CD14-positive monocyte (primary cell): ENCODE results near the gene WDR89. TPM values are rescaled to one million over a fixed set of nuclear protein-coding genes. Genes with fewer than 3 reads are reported as not detected.

Experiments used
- DNase-seq, 3 donors: peaks; one replicate each; pipeline ENCODE4 v3.0.0-alpha.2; 2011 to 2022
- H2AFZ ChIP-seq: 2 replicates; pipeline ENCODE4 v1.6.0; 2012; ENCODE audit warnings: mild to moderate bottlenecking, low read depth, low read length, inconsistent platforms; ENCODE audit not compliant: insufficient read depth, poor library complexity, severe bottlenecking
- H3K27ac ChIP-seq, 2 donors: 1 replicate in 1 of 2; 2 replicates in 1 of 2; pipeline ENCODE4 v1.5.1; 2012 to 2013; ENCODE audit warnings: low read length in 2 of 2, control low read depth in 1 of 2, inconsistent platforms in 1 of 2, low read depth in 1 of 2, mild to moderate bottlenecking in 1 of 2
- H3K27me3 ChIP-seq, 2 donors: one replicate each; pipeline versions ENCODE4 v1.6.0 to v1.6.1; 2011 to 2013; ENCODE audit warnings: low read length in 2 of 2; ENCODE audit not compliant: control insufficient read depth in 2 of 2, insufficient read depth in 2 of 2
- H3K36me3 ChIP-seq, 2 donors: replicated peaks in 1 of 2; 1 replicate in 1 of 2; 2 replicates in 1 of 2; pipeline versions ENCODE4 v1.5.1 to v1.6.1; 2012 to 2013; ENCODE audit warnings: low read length in 2 of 2, control low read depth in 1 of 2, inconsistent platforms in 1 of 2, mild to moderate bottlenecking in 1 of 2; ENCODE audit not compliant: insufficient read depth in 2 of 2, control insufficient read depth in 1 of 2
- H3K4me1 ChIP-seq, 2 donors: 1 replicate in 1 of 2; 2 replicates in 1 of 2; pipeline versions ENCODE4 v1.5.1 to v1.6.1; 2012 to 2013; ENCODE audit warnings: low read length in 2 of 2, control low read depth in 1 of 2, inconsistent platforms in 1 of 2, mild to moderate bottlenecking in 1 of 2, moderate library complexity in 1 of 2; ENCODE audit not compliant: insufficient read depth in 2 of 2, control insufficient read depth in 1 of 2
- H3K4me2 ChIP-seq: replicated peaks from 2 replicates; pipeline ENCODE3; 2012; ENCODE audit warnings: low read length, moderate library complexity, mild to moderate bottlenecking; ENCODE audit not compliant: poor library complexity, severe bottlenecking; ENCODE audit errors: extremely low read depth
- H3K4me3 ChIP-seq, 3 experiments: fragments of 200-600 bp in 1 of 3; sonication (generic) in 1 of 3; replicated peaks in 1 of 3; 1 replicate in 2 of 3; 2 replicates in 1 of 3; pipeline ENCODE4 v1.5.1; 2011 to 2013; ENCODE audit warnings: low read length in 3 of 3, mild to moderate bottlenecking in 3 of 3, control low read depth in 2 of 3, low read depth in 2 of 3, inconsistent platforms in 1 of 3, moderate library complexity in 1 of 3
- H3K79me2 ChIP-seq: 2 replicates; pipeline ENCODE4 v1.6.0; 2012; ENCODE audit warnings: mild to moderate bottlenecking, control low read depth, inconsistent platforms, low read length, moderate library complexity; ENCODE audit not compliant: insufficient read depth
- H3K9ac ChIP-seq: 2 replicates; pipeline ENCODE4 v1.6.0; 2017; ENCODE audit warnings: low read length, mild to moderate bottlenecking; ENCODE audit not compliant: insufficient read depth, poor library complexity, severe bottlenecking
- H3K9me3 ChIP-seq, 2 donors: replicated peaks in 1 of 2; 1 replicate in 1 of 2; 2 replicates in 1 of 2; pipeline versions ENCODE4 v1.5.1 to v1.6.1; 2012 to 2013; ENCODE audit warnings: low read length in 2 of 2, control low read depth in 1 of 2; ENCODE audit not compliant: control insufficient read depth in 1 of 2, insufficient read depth in 1 of 2
- H4K20me1 ChIP-seq: 2 replicates; pipeline ENCODE4 v1.6.0; 2012; ENCODE audit warnings: mild to moderate bottlenecking, low read length, control low read depth, moderate library complexity; ENCODE audit not compliant: insufficient read depth
- H3K27ac Mint-ChIP-seq, 7 donors: one replicate each; pipeline ENCODE4 v1.8.0; 2020; ENCODE audit warnings: mild to moderate bottlenecking in 7 of 7, mixed read lengths in 7 of 7, moderate library complexity in 6 of 7, inconsistent platforms in 2 of 7
- H3K27me3 Mint-ChIP-seq, 3 donors: one replicate each; pipeline ENCODE4 v1.8.0; 2021 to 2022; ENCODE audit warnings: low read depth in 3 of 3, mild to moderate bottlenecking in 3 of 3, mixed read lengths in 3 of 3, moderate library complexity in 3 of 3, inconsistent platforms in 1 of 3
- H3K36me3 Mint-ChIP-seq, 2 donors: one replicate each; pipeline ENCODE4 v1.8.0; 2020; ENCODE audit warnings: mixed read lengths in 2 of 2, inconsistent platforms in 1 of 2, mild to moderate bottlenecking in 1 of 2
- H3K4me1 Mint-ChIP-seq: one replicate; pipeline ENCODE4 v1.8.0; 2020; ENCODE audit warnings: mild to moderate bottlenecking, mixed read lengths
- H3K4me3 Mint-ChIP-seq, 2 donors: one replicate each; pipeline ENCODE4 v1.8.0; 2020; ENCODE audit warnings: mild to moderate bottlenecking in 2 of 2, mixed read lengths in 2 of 2, moderate library complexity in 1 of 2
- H3K9me3 Mint-ChIP-seq, 7 donors: one replicate each; pipeline ENCODE4 v1.8.0; 2020 to 2022; ENCODE audit warnings: mixed read lengths in 7 of 7, mild to moderate bottlenecking in 6 of 7, moderate library complexity in 6 of 7, inconsistent platforms in 2 of 7
- WGBS: methylation state at CpG from one replicate; pipeline ENCODE4 v1.1.5; 2013; ENCODE audit warnings: missing lambda C conversion rate; ENCODE audit not compliant: insufficient coverage; 5-methylcytosine and 5-hydroxymethylcytosine counted together
- intact Hi-C, 2 donors: fragments of 100-400 bp; cut with micrococcal nuclease; formaldehyde crosslinking; loops; one replicate each; pipeline versions ENCODE4 v1.15.0 to v1.15.1; 2023
- polyA plus RNA-seq, 3 donors: library from polyadenylated mRNA; depleted of rRNA in 1 of 3; unstranded in 2 of 3; stranded (reverse) in 1 of 3; fragments of 300-500 nt in 2 of 3; fragments of >200 nt in 1 of 3; fragmentation: Illumina TruSeq in 2 of 3; gene quantifications; 1 replicate in 2 of 3; 2 replicates in 1 of 3; pipeline ENCODE4 v1.2.3, GENCODE V29; 2012 to 2021
- TF ChIP-seq, protein P1 (sequence below): fragments of 200-600 bp; IDR thresholded peaks from one replicate; pipeline ENCODE4 v1.8.0; 2022; ENCODE audit warnings: antibody characterized with exemption, mild to moderate bottlenecking

The WDR89 gene
- polyA plus RNA-seq, 3 donors: 2.1 to 3.6 (median 2.2) TPM

GRCh38 chr14:63647696-63648410 is 6.2 kb upstream of the WDR89 start:
- Histone ChIP-seq H3K4me2 (no peak overlapping the region), H3K4me3 (no peak overlapping the region), H3K9me3 (no peaks in the 10 kb centered on the region), H4K20me1 (no peaks in the 10 kb centered on the region), H3K27me3 (no peaks in the 10 kb centered on the region), H3K79me2 (peaks cover 6% of the 10 kb centered on the region), H3K36me3 (no peaks in the 10 kb centered on the region), H3K4me1 (peaks cover under 1 to 5% of the 10 kb centered on the region in 2 donors), H3K27ac (no peak overlapping the region), H2AFZ (no peak overlapping the region), H3K9ac (no peak overlapping the region)
- WGBS: 98% methylated on average over 5 of the region's 6 CpGs
- intact Hi-C loops: no loop called here
- Mint-ChIP-seq H3K4me3 (no peak overlapping the region), H3K4me1 (no peaks in the 10 kb centered on the region), H3K27ac (no peak overlapping the region), H3K36me3 (peaks cover 0 to 3% of the 10 kb centered on the region in 2 donors), H3K27me3 (peaks cover 0 to 1% (median 0%) of the 10 kb centered on the region in 3 donors), H3K9me3 (no peaks in the 10 kb centered on the region)
- DNase-seq: no peak
- TF ChIP-seq, protein P1, sequence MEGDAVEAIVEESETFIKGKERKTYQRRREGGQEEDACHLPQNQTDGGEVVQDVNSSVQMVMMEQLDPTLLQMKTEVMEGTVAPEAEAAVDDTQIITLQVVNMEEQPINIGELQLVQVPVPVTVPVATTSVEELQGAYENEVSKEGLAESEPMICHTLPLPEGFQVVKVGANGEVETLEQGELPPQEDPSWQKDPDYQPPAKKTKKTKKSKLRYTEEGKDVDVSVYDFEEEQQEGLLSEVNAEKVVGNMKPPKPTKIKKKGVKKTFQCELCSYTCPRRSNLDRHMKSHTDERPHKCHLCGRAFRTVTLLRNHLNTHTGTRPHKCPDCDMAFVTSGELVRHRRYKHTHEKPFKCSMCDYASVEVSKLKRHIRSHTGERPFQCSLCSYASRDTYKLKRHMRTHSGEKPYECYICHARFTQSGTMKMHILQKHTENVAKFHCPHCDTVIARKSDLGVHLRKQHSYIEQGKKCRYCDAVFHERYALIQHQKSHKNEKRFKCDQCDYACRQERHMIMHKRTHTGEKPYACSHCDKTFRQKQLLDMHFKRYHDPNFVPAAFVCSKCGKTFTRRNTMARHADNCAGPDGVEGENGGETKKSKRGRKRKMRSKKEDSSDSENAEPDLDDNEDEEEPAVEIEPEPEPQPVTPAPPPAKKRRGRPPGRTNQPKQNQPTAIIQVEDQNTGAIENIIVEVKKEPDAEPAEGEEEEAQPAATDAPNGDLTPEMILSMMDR: no peak

GRCh38 chr14:63644741-63645140 is 3.1 kb upstream of the WDR89 start:
- Histone ChIP-seq H4K20me1 (no peaks in the 10 kb centered on the region), H3K36me3 (no peaks in the 10 kb centered on the region), H2AFZ (no peak overlapping the region), H3K79me2 (peaks cover 23% of the 10 kb centered on the region), H3K4me1 (peaks cover 12 to 23% of the 10 kb centered on the region in 2 donors), H3K4me3 (no peak overlapping the region), H3K27me3 (no peaks in the 10 kb centered on the region), H3K9ac (no peak overlapping the region), H3K4me2 (no peak overlapping the region), H3K9me3 (no peaks in the 10 kb centered on the region), H3K27ac (no peak overlapping the region)
- no peak overlapping the region for H3K4me3 Mint-ChIP-seq
- peaks cover 0 to 3% of the 10 kb centered on the region in 2 donors for H3K36me3 Mint-ChIP-seq
- no CpG with 5 or more reads among the region's 2 CpGs for WGBS
- intact Hi-C loops: loop anchor here in 1 of 2 donors (5.0 kb wide), 2 partner anchors 83 to 102 kb away; partner anchors contain the start of genes PPP2R5E and SGPP1
- DNase-seq: no peak
- H3K9me3 Mint-ChIP-seq: peaks cover 0 to 1% (median 0%) of the 10 kb centered on the region in 7 donors
- H3K27me3 Mint-ChIP-seq: peaks cover 0 to 2% (median 1%) of the 10 kb centered on the region in 3 donors
- peak overlapping the region in 1 of 7 donors; percentile 77 for H3K27ac Mint-ChIP-seq
- TF ChIP-seq, protein P1: no peak
- peaks cover 2% of the 10 kb centered on the region for H3K4me1 Mint-ChIP-seq
